Colonic mucosa (tissue), 4 donors: Measurements from ENCODE around the gene AGTR1. TPM values are rescaled to one million over a fixed set of nuclear protein-coding genes. Genes with fewer than 3 reads are reported as not detected.

Experiments used
- DNase-seq: peaks from one replicate; pipeline ENCODE4 v3.0.0-alpha.2; 2020
- H3K27ac ChIP-seq: fragments of 200-600 bp; one replicate; pipeline ENCODE4 v1.8.0; 2021
- H3K27me3 ChIP-seq: fragments of 200-600 bp; one replicate; pipeline ENCODE4 v1.8.0; 2021
- H3K36me3 ChIP-seq: fragments of 200-600 bp; one replicate; pipeline ENCODE4 v1.8.0; 2021
- H3K4me1 ChIP-seq: fragments of 200-600 bp; one replicate; pipeline ENCODE4 v1.8.0; 2021; ENCODE audit warnings: mild to moderate bottlenecking
- H3K4me3 ChIP-seq: fragments of 200-600 bp; one replicate; pipeline ENCODE4 v1.8.0; 2021
- H3K9ac ChIP-seq, 2 donors: one replicate each; pipeline ENCODE4 v1.7.0; 2013; ENCODE audit warnings: control low read depth in 2 of 2, low read depth in 2 of 2, low read length in 2 of 2
- H3K9me3 ChIP-seq: fragments of 200-600 bp; one replicate; pipeline ENCODE4 v1.8.0; 2021
- CTCF ChIP-seq: fragments of 200-600 bp; IDR thresholded peaks from one replicate; pipeline ENCODE4 v1.8.0; 2022; ENCODE audit warnings: antibody characterized with exemption, mild to moderate bottlenecking
- intact Hi-C: fragments of 100-400 bp; cut with DNase I; formaldehyde crosslinking; loops from one replicate; pipeline ENCODE4 v1.14.1; 2022
- total RNA-seq, 2 donors: library from RNA; stranded (reverse); fragmentation: NEBNext Ultra II Directional in 1 of 2; extraction: Animal tissue kit (Norgen Biotek cat#: 25700) in 1 of 2; gene quantifications; one replicate each; pipeline ENCODE4 v1.2.1, GENCODE V29; 2021
- donor health status: healthy.
- donor health status: DM: no; HTN: no; CAD: no.
- donor health status: DM: no; HTN: no; CAD: no.

The AGTR1 gene
- total RNA-seq: 1 to 10 TPM in 1 of 2 donors, under 1 TPM in 1; 0.47 to 2.4 TPM

DNA sequence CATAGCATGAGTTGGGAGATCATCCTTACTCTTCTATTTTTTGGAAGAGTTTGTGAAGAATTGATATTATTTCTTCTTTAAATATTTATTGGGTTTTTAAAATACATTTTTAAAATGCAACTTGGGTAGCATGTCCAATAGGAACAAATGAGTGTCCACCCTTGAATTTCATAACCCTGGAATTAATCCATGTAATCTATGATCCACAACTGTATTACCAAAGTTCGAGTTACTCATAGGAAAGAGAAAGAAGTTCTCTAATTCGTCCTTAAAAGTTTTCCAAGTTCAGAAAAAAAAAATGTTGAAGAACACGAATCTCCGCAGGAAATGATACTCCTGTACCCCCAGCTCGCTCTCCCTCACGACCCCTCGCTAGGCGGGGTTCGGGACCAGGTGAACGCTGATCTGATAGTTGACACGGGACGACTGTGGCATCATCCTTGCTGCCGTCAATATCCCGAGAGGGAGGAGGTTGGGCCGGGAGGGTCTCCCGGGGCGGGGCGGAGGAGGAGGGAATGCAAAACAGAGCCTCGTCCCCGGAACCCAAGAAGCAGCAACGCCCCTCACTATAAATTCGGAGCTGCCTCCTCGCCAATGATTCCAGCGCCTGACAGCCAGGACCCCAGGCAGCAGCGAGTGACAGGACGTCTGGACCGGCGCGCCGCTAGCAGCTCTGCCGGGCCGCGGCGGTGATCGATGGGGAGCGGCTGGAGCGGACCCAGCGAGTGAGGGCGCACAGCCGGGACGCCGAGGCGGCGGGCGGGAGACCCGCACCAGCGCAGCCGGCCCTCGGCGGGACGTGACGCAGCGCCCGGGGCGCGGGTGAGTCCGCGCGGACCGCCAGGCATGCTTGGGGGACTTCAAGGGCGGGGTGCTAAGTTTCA lies at the start of gene AGTR1:
TSS of gene AGTR1 (plus strand) at position 598 of the 884 bp plus-strand sequence. CDS start 43,133 bp downstream, outside the sequence.
- H3K4me3 ChIP-seq: peak within 1 kb of the TSS; percentile 32
- peak; percentile 41 for DNase-seq
- H3K36me3 ChIP-seq: no peaks in the 10 kb centered on the region
- H3K27me3 ChIP-seq: peaks cover 6% of the 10 kb centered on the region
- H3K4me1 ChIP-seq: no peaks in the 10 kb centered on the region
- TF ChIP-seq CTCF: no peak
- no peak within 1 kb of the TSS for H3K27ac ChIP-seq
- H3K9me3 ChIP-seq: no peaks in the 10 kb centered on the region
- H3K9ac ChIP-seq: peak within 1 kb of the TSS in 1 of 2 donors; percentile 55
- intact Hi-C loops: no loop called here

DNA sequence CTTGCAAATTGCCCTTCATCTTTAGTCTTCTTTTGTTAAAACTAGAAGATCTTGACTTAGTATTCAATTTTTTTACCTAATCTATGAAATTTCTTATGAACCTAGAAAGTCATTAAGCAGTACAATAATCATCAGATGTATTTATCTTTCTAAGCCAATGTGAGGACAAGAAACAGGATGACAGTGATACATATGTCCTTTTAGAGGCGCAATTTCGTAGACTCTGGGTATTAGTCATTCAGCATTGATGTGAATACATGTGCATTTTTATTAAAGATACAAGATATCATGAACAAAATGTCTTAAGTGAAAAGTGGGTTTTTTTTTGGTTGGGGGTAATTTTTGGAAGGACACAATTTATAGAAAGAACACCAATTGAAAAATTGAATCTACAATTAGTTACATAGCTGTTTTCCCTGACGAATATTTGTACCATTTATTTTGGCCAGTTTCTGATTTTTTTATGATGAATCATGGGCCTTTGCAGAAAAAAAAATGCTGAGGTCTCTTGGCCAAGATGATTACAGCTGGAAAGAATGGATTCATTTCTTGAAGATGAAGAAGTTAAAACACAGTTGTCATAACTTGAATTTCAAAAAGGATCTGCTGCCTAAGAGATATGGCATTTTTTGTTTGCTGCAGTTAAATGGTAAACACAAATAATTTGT lies 48.9 kb upstream of the AGTR1 start:
- Histone ChIP-seq H3K4me1 (no peaks in the 10 kb centered on the region), H3K9me3 (no peaks in the 10 kb centered on the region), H3K27ac (no peak overlapping the region), H3K4me3 (no peak overlapping the region), H3K9ac (no peak overlapping the region), H3K27me3 (no peaks in the 10 kb centered on the region), H3K36me3 (no peaks in the 10 kb centered on the region)
- intact Hi-C loops: no loop called here
- no peak for DNase-seq
- no peak for TF ChIP-seq CTCF

DNA sequence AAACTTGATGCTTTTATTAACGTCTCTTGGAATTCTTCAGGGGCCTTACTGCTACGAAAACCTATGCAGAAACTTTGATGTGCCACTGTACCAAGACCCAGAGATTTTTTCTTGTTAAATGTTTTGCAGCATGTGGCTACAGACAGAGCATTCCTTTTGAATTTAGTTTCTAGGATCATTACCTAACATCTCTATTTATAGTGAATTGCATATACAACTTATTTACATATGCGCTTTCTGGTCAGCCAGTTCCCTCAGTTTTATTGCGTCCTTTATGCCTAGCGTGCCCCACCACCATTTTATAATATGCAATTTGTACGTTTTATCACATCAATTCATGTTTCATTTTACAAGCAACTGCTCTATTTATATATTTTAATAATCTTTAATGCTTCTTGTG lies 46.2 kb upstream of the AGTR1 start:
- H3K9ac ChIP-seq: no peak overlapping the region
- DNase-seq: no peak
- H3K9me3 ChIP-seq: no peaks in the 10 kb centered on the region
- no peaks in the 10 kb centered on the region for H3K4me1 ChIP-seq
- no peaks in the 10 kb centered on the region for H3K27me3 ChIP-seq
- H3K36me3 ChIP-seq: no peaks in the 10 kb centered on the region
- H3K27ac ChIP-seq: no peak overlapping the region
- intact Hi-C loops: no loop called here
- no peak for TF ChIP-seq CTCF
- H3K4me3 ChIP-seq: no peak overlapping the region

DNA sequence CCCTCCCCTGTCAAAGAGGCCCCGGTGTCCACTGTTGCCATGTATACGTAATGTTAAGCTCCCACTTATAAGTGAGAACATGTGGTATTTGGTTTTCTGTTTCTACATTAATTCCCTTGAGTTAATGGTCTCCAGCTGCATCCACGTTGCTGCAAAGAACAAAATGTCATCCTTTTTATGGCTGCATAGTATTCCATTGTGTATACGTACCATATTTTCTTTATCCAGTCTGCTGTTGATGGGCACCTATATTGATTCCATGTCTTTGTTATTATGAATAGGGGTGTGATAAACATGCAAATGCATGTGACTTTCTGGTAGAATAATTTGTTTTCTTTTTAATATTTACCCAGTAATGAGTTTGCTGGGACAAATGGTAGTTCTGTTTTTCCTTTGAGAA lies 43.3 kb upstream of the AGTR1 start:
- DNase-seq: no peak
- Histone ChIP-seq H3K4me3 (no peak overlapping the region), H3K27me3 (no peaks in the 10 kb centered on the region), H3K9ac (no peak overlapping the region), H3K36me3 (no peaks in the 10 kb centered on the region), H3K9me3 (no peaks in the 10 kb centered on the region), H3K27ac (no peak overlapping the region), H3K4me1 (no peaks in the 10 kb centered on the region)
- TF ChIP-seq CTCF: no peak
- intact Hi-C loops: no loop called here

DNA sequence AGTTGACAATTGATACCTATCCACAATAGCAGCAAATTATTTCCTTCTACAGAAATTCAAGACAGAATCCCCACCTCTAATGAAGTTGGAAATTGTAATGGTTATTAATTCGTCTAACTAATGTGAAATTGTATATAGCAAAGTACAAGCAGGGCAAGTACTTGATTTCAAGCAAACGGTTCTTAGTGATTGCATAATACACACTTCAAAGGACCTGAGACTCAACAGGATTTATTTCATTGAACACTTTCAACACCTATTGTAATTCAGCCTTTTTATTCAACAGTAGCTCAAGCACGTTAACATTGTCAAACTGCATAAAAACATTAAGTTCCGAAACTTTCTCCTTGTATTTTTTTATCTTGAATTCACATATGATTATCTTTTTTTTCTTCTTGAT lies 40.2 kb upstream of the AGTR1 start:
- Histone ChIP-seq H3K27me3 (no peaks in the 10 kb centered on the region), H3K4me1 (no peaks in the 10 kb centered on the region), H3K9me3 (no peaks in the 10 kb centered on the region), H3K36me3 (no peaks in the 10 kb centered on the region), H3K9ac (no peak overlapping the region), H3K27ac (no peak overlapping the region), H3K4me3 (no peak overlapping the region)
- no peak for TF ChIP-seq CTCF
- intact Hi-C loops: no loop called here
- DNase-seq: no peak
